Astrocyte (in vitro differentiated cells and primary cell): ENCODE measurements around the gene SUN3. TPM values are rescaled to one million over a fixed set of nuclear protein-coding genes. Genes with fewer than 3 reads are reported as not detected.

Experiments used
- DNase-seq: peaks from one replicate; pipeline ENCODE4 v3.0.0-alpha.2; 2010; ENCODE audit warnings: low read depth
- FAIRE-seq: peaks from 2 replicates; lab custom pipeline; 2011; peaks lifted over from hg19 to GRCh38; lab: Jason Lieb, UNC
- H2AFZ ChIP-seq: 2 replicates; pipeline ENCODE4 v1.6.0; 2012; ENCODE audit warnings: low read depth, low read length, inconsistent platforms
- H3K27ac ChIP-seq: 2 replicates; pipeline ENCODE4 v1.5.1; 2011; ENCODE audit warnings: low read depth, low read length, inconsistent platforms
- H3K27me3 ChIP-seq: 2 replicates; pipeline ENCODE4 v1.6.0; 2011; ENCODE audit warnings: low read length, inconsistent platforms; ENCODE audit not compliant: insufficient read depth
- H3K36me3 ChIP-seq: 2 replicates; pipeline ENCODE4 v1.5.1; 2011; ENCODE audit warnings: low read length, inconsistent platforms; ENCODE audit not compliant: insufficient read depth
- H3K4me1 ChIP-seq: 2 replicates; pipeline ENCODE4 v1.5.1; 2011; ENCODE audit warnings: low read length, inconsistent platforms; ENCODE audit not compliant: insufficient read depth
- H3K4me2 ChIP-seq: 2 replicates; pipeline ENCODE4 v1.6.0; 2012; ENCODE audit warnings: low read length, inconsistent platforms
- H3K4me3 ChIP-seq: 2 replicates; pipeline ENCODE4 v1.5.1; 2011; ENCODE audit warnings: low read depth, mild to moderate bottlenecking, low read length, inconsistent platforms; ENCODE audit not compliant: insufficient read depth
- H3K79me2 ChIP-seq: 2 replicates; pipeline ENCODE4 v1.6.0; 2012; ENCODE audit warnings: mild to moderate bottlenecking, low read length, inconsistent platforms; ENCODE audit not compliant: insufficient read depth
- H3K9ac ChIP-seq: 2 replicates; pipeline ENCODE4 v1.6.0; 2012; ENCODE audit warnings: mild to moderate bottlenecking, low read length, inconsistent platforms
- H3K9me3 ChIP-seq: 2 replicates; pipeline ENCODE4 v1.5.1; 2012; ENCODE audit warnings: low read depth, mild to moderate bottlenecking, low read length, inconsistent platforms; ENCODE audit not compliant: insufficient read depth
- H4K20me1 ChIP-seq: 2 replicates; pipeline ENCODE4 v1.6.0; 2012; ENCODE audit warnings: low read length, inconsistent platforms; ENCODE audit not compliant: insufficient read depth
- H3K27ac Mint-ChIP-seq: one replicate; pipeline ENCODE4 v1.8.0; 2021; ENCODE audit warnings: mild to moderate bottlenecking, mixed read lengths; ENCODE audit not compliant: unreplicated experiment
- H3K27me3 Mint-ChIP-seq: one replicate; pipeline ENCODE4 v1.8.0; 2021; ENCODE audit warnings: low read depth, mixed read lengths; ENCODE audit not compliant: unreplicated experiment
- H3K36me3 Mint-ChIP-seq: one replicate; pipeline ENCODE4 v1.8.0; 2021; ENCODE audit warnings: low read depth, mixed read lengths; ENCODE audit not compliant: unreplicated experiment
- H3K4me1 Mint-ChIP-seq: one replicate; pipeline ENCODE4 v1.8.0; 2021; ENCODE audit warnings: low read depth, mixed read lengths; ENCODE audit not compliant: unreplicated experiment
- H3K4me3 Mint-ChIP-seq: one replicate; pipeline ENCODE4 v1.8.0; 2021; ENCODE audit warnings: mild to moderate bottlenecking, moderate library complexity, mixed read lengths; ENCODE audit not compliant: unreplicated experiment
- H3K9me3 Mint-ChIP-seq: one replicate; pipeline ENCODE4 v1.8.0; 2021; ENCODE audit warnings: mild to moderate bottlenecking, mixed read lengths; ENCODE audit not compliant: unreplicated experiment
- EZH2 ChIP-seq: IDR thresholded peaks from 2 replicates; pipeline ENCODE4 v1.6.1; 2012; ENCODE audit warnings: mild to moderate bottlenecking, low read length, inconsistent platforms; ENCODE audit not compliant: insufficient read depth
- total RNA-seq: library from RNA; stranded (reverse); gene quantifications from 2 replicates; pipeline ENCODE4 v1.2.1, GENCODE V29; 2021
- TF ChIP-seq, protein P1 (sequence below): IDR thresholded peaks from 2 replicates; pipeline ENCODE4 v1.5.1; 2011; ENCODE audit warnings: low read depth, mild to moderate bottlenecking, inconsistent platforms, low read length, moderate library complexity; ENCODE audit not compliant: insufficient read depth

The SUN3 gene
- total RNA-seq, 1 donor from 2014 or later, result not detected

DNA sequence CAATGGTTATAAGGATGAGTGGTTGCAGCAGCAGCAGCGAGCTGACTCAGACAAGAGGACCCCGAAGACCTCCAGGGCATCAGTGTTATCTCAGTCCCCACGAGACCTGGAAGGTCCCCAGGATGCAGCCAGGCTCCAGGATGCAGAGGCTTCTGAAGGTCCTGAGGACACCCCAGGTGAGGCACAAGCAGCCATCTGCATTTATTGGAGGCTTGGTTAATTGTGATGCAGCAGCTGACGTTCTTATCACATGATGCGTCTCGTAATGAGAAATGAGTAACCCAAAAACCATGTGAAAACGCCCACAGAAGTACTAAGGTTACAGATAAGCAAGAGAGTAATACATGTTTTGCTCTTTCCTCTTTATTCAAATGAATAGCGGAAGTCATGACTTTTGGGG is 23.8 kb upstream of the SUN3 start:
- peaks cover 8% of the 10 kb centered on the region for H3K4me1 ChIP-seq
- no peak overlapping the region for H3K9ac ChIP-seq
- H3K36me3 ChIP-seq, result no peaks in the 10 kb centered on the region
- DNase-seq (peak; percentile 82), FAIRE-seq (no peak)
- no peak for TF ChIP-seq EZH2
- TF ChIP-seq, protein P1, sequence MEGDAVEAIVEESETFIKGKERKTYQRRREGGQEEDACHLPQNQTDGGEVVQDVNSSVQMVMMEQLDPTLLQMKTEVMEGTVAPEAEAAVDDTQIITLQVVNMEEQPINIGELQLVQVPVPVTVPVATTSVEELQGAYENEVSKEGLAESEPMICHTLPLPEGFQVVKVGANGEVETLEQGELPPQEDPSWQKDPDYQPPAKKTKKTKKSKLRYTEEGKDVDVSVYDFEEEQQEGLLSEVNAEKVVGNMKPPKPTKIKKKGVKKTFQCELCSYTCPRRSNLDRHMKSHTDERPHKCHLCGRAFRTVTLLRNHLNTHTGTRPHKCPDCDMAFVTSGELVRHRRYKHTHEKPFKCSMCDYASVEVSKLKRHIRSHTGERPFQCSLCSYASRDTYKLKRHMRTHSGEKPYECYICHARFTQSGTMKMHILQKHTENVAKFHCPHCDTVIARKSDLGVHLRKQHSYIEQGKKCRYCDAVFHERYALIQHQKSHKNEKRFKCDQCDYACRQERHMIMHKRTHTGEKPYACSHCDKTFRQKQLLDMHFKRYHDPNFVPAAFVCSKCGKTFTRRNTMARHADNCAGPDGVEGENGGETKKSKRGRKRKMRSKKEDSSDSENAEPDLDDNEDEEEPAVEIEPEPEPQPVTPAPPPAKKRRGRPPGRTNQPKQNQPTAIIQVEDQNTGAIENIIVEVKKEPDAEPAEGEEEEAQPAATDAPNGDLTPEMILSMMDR, result no peak
- H3K4me1 Mint-ChIP-seq, result peaks cover 13% of the 10 kb centered on the region
- H3K9me3 ChIP-seq, result no peaks in the 10 kb centered on the region
- H3K27me3 ChIP-seq, result no peaks in the 10 kb centered on the region
- H3K36me3 Mint-ChIP-seq, result peaks cover 2% of the 10 kb centered on the region
- no peak overlapping the region for H2AFZ ChIP-seq
- H3K4me3 ChIP-seq, result no peak overlapping the region
- H3K27me3 Mint-ChIP-seq, result no peaks in the 10 kb centered on the region
- peak overlapping the region; percentile 4 for H3K27ac ChIP-seq
- no peak overlapping the region for H3K27ac Mint-ChIP-seq
- no peak overlapping the region for H3K4me3 Mint-ChIP-seq
- H4K20me1 ChIP-seq, result no peaks in the 10 kb centered on the region
- H3K9me3 Mint-ChIP-seq, result peaks cover 7% of the 10 kb centered on the region
- no peaks in the 10 kb centered on the region for H3K79me2 ChIP-seq
- peak overlapping the region; percentile 9 for H3K4me2 ChIP-seq

DNA sequence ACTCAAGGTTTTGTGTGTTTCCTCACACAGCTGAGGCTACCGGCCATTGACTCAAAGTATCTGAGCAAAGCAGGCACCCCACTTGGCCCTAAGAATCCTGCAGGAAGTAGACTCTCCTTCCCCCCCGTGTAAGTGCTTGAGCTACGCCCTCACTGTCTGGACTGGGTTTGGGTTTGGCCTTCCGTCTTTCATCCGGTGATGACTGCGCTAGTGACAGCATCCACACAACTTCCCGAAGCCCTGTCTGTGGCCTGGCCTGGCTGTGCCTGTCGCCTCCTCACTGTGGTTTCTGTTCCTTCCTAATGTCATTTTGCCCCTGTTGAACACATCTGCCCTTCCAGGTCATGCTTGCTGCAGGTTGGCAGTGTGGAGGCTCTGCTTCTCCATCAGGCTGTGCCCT is 20.9 kb upstream of the SUN3 start:
- H3K36me3 Mint-ChIP-seq, result no peaks in the 10 kb centered on the region
- no peak overlapping the region for H3K4me3 Mint-ChIP-seq
- Histone ChIP-seq H3K36me3 (no peaks in the 10 kb centered on the region), H3K4me1 (peaks cover 8% of the 10 kb centered on the region), H3K4me3 (no peak overlapping the region), H3K27ac (no peak overlapping the region), H3K4me2 (no peak overlapping the region), H2AFZ (no peak overlapping the region), H3K27me3 (no peaks in the 10 kb centered on the region), H3K79me2 (no peaks in the 10 kb centered on the region), H4K20me1 (no peaks in the 10 kb centered on the region), H3K9me3 (no peaks in the 10 kb centered on the region), H3K9ac (no peak overlapping the region)
- H3K27me3 Mint-ChIP-seq, result peaks cover 1% of the 10 kb centered on the region
- no peak overlapping the region for H3K27ac Mint-ChIP-seq
- no peak for DNase-seq
- TF ChIP-seq, protein P1, result no peak
- TF ChIP-seq EZH2, result no peak
- H3K9me3 Mint-ChIP-seq, result no peaks in the 10 kb centered on the region
- H3K4me1 Mint-ChIP-seq, result peaks cover 16% of the 10 kb centered on the region
- no peak for FAIRE-seq

DNA sequence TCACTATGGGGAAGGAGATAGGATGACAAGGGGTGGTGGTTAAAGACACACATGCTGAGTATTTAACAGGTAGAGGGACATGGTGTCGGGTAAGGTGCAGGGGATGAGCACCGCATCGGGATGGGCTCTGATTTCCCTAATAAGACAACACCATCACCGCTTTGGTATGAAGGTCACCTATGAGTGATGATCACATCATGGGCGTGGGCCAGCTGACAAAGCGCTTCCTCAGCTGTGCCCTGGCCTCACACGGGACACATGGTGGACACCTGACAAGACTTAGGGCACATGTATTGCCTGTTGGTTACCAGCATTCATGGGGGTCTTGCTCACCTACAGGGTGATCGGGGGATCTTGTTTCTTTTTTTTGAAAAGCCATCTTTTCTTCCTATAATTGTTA is 19.2 kb upstream of the SUN3 start:
- Mint-ChIP-seq H3K27ac (no peak overlapping the region), H3K4me1 (peaks cover 14% of the 10 kb centered on the region), H3K36me3 (no peaks in the 10 kb centered on the region), H3K9me3 (no peaks in the 10 kb centered on the region), H3K27me3 (peaks cover 6% of the 10 kb centered on the region), H3K4me3 (no peak overlapping the region)
- no peak for DNase-seq
- no peak for FAIRE-seq
- Histone ChIP-seq H3K27ac (no peak overlapping the region), H3K9ac (no peak overlapping the region), H4K20me1 (no peaks in the 10 kb centered on the region), H3K9me3 (no peaks in the 10 kb centered on the region), H3K4me2 (no peak overlapping the region), H2AFZ (no peak overlapping the region), H3K36me3 (no peaks in the 10 kb centered on the region), H3K27me3 (no peaks in the 10 kb centered on the region), H3K4me3 (no peak overlapping the region), H3K4me1 (peaks cover 8% of the 10 kb centered on the region), H3K79me2 (no peaks in the 10 kb centered on the region)
- TF ChIP-seq, protein P1, result no peak
- TF ChIP-seq EZH2, result no peak
